ENCODE measurements around the gene KRT77.
"Not testable (repeated sequence)": the region's sequence is repeated elsewhere in the genome, so short reads cannot be mapped to it uniquely, and the experiment has no call there.

KRT77 gene

GRCh38 chr12:52721838-52722470 is 18.6 kb upstream of the KRT77 start:
- H3K36me3 ChIP-seq (ENCODE audit: control insufficient read depth, low read depth, low read length): no peaks in the 10 kb centered on the region
- H3K27ac ChIP-seq (ENCODE audit: low read length): no peak overlapping the region
- no peaks in the 10 kb centered on the region for H3K4me1 ChIP-seq (ENCODE audit: control insufficient read depth, low read depth, low read length)
- H3K9ac ChIP-seq (ENCODE audit: low read length): no peak overlapping the region
- no peak overlapping the region for H3K4me3 ChIP-seq (ENCODE audit: low read length)
- no peaks in the 10 kb centered on the region for H3K9me3 ChIP-seq (ENCODE audit: control insufficient read depth, low read depth, low read length)
- no peaks in the 10 kb centered on the region for H3K27me3 ChIP-seq (ENCODE audit: control insufficient read depth, insufficient read depth, low read length)

- Histone ChIP-seq H3K27me3 (ENCODE audit: control insufficient read depth, insufficient read depth, low read length) (peaks cover 8% of the 10 kb centered on the region), H3K4me1 (ENCODE audit: control insufficient read depth, low read depth, low read length) (no peaks in the 10 kb centered on the region), H3K4me3 (ENCODE audit: low read length) (no peak overlapping the region), H3K9ac (ENCODE audit: low read length) (no peak overlapping the region), H3K9me3 (ENCODE audit: control insufficient read depth, low read depth, low read length) (no peaks in the 10 kb centered on the region), H3K27ac (ENCODE audit: low read length) (no peak overlapping the region), H3K36me3 (ENCODE audit: control insufficient read depth, low read depth, low read length) (no peaks in the 10 kb centered on the region)
Observed at GRCh38 chr12:52720365-52720886, 17.1 kb upstream of the KRT77 start.

GRCh38 chr12:52716061-52716460 is 12.7 kb upstream of the KRT77 start:
- H3K4me3 ChIP-seq (ENCODE audit: low read length): no peak overlapping the region
- H3K36me3 ChIP-seq (ENCODE audit: control insufficient read depth, low read depth, low read length): no peaks in the 10 kb centered on the region
- H3K9me3 ChIP-seq (ENCODE audit: control insufficient read depth, low read depth, low read length): no peaks in the 10 kb centered on the region
- H3K9ac ChIP-seq (ENCODE audit: low read length): no peak overlapping the region
- no peaks in the 10 kb centered on the region for H3K4me1 ChIP-seq (ENCODE audit: control insufficient read depth, low read depth, low read length)
- no peak overlapping the region for H3K27ac ChIP-seq (ENCODE audit: low read length)
- peaks cover 37% of the 10 kb centered on the region for H3K27me3 ChIP-seq (ENCODE audit: control insufficient read depth, insufficient read depth, low read length)

GRCh38 chr12:52715416-52715815 is 12.1 kb upstream of the KRT77 start:
- H3K36me3 ChIP-seq (ENCODE audit: control insufficient read depth, low read depth, low read length): no peaks in the 10 kb centered on the region
- H3K4me1 ChIP-seq (ENCODE audit: control insufficient read depth, low read depth, low read length): no peaks in the 10 kb centered on the region
- no peak overlapping the region for H3K27ac ChIP-seq (ENCODE audit: low read length)
- no peaks in the 10 kb centered on the region for H3K9me3 ChIP-seq (ENCODE audit: control insufficient read depth, low read depth, low read length)
- H3K4me3 ChIP-seq (ENCODE audit: low read length): no peak overlapping the region
- H3K27me3 ChIP-seq (ENCODE audit: control insufficient read depth, insufficient read depth, low read length): peaks cover 37% of the 10 kb centered on the region
- H3K9ac ChIP-seq (ENCODE audit: low read length): no peak overlapping the region

GRCh38 chr12:52714887-52715281 is 11.6 kb upstream of the KRT77 start:
- no peak overlapping the region for H3K27ac ChIP-seq (ENCODE audit: low read length)
- no peaks in the 10 kb centered on the region for H3K4me1 ChIP-seq (ENCODE audit: control insufficient read depth, low read depth, low read length)
- H3K4me3 ChIP-seq (ENCODE audit: low read length): no peak overlapping the region
- H3K36me3 ChIP-seq (ENCODE audit: control insufficient read depth, low read depth, low read length): no peaks in the 10 kb centered on the region
- H3K9me3 ChIP-seq (ENCODE audit: control insufficient read depth, low read depth, low read length): no peaks in the 10 kb centered on the region
- no peak overlapping the region for H3K9ac ChIP-seq (ENCODE audit: low read length)
- H3K27me3 ChIP-seq (ENCODE audit: control insufficient read depth, insufficient read depth, low read length): peaks cover 37% of the 10 kb centered on the region

GRCh38 chr12:52713960-52714886 is 10.9 kb upstream of the KRT77 start:
- Histone ChIP-seq H3K9ac (ENCODE audit: low read length) (no peak overlapping the region), H3K4me3 (ENCODE audit: low read length) (peak overlapping the region; percentile 46), H3K4me1 (ENCODE audit: control insufficient read depth, low read depth, low read length) (no peaks in the 10 kb centered on the region), H3K27me3 (ENCODE audit: control insufficient read depth, insufficient read depth, low read length) (peaks cover 37% of the 10 kb centered on the region), H3K9me3 (ENCODE audit: control insufficient read depth, low read depth, low read length) (no peaks in the 10 kb centered on the region), H3K27ac (ENCODE audit: low read length) (no peak overlapping the region), H3K36me3 (ENCODE audit: control insufficient read depth, low read depth, low read length) (no peaks in the 10 kb centered on the region)

- H3K36me3 ChIP-seq (ENCODE audit: control insufficient read depth, low read depth, low read length); H3K4me1 ChIP-seq (ENCODE audit: control insufficient read depth, low read depth, low read length); H3K9ac ChIP-seq (ENCODE audit: low read length); H3K27ac ChIP-seq (ENCODE audit: low read length); H3K4me3 ChIP-seq (ENCODE audit: low read length); H3K9me3 ChIP-seq (ENCODE audit: control insufficient read depth, low read depth, low read length): not testable (repeated sequence)
- peaks cover 37% of the 10 kb centered on the region for H3K27me3 ChIP-seq (ENCODE audit: control insufficient read depth, insufficient read depth, low read length)
Observed at GRCh38 chr12:52712122-52712521, 8.8 kb upstream of the KRT77 start.

GRCh38 chr12:52710730-52711129 is 7.4 kb upstream of the KRT77 start:
- no peaks in the 10 kb centered on the region for H3K36me3 ChIP-seq (ENCODE audit: control insufficient read depth, low read depth, low read length)
- H3K4me1 ChIP-seq (ENCODE audit: control insufficient read depth, low read depth, low read length): peaks cover 4% of the 10 kb centered on the region
- H3K27ac ChIP-seq (ENCODE audit: low read length): no peak overlapping the region
- peaks cover 32% of the 10 kb centered on the region for H3K27me3 ChIP-seq (ENCODE audit: control insufficient read depth, insufficient read depth, low read length)
- H3K9ac ChIP-seq (ENCODE audit: low read length): no peak overlapping the region
- no peak overlapping the region for H3K4me3 ChIP-seq (ENCODE audit: low read length)
- H3K9me3 ChIP-seq (ENCODE audit: control insufficient read depth, low read depth, low read length): no peaks in the 10 kb centered on the region

- Histone ChIP-seq H3K9me3 (ENCODE audit: control insufficient read depth, low read depth, low read length) (no peaks in the 10 kb centered on the region), H3K9ac (ENCODE audit: low read length) (no peak overlapping the region), H3K27me3 (ENCODE audit: control insufficient read depth, insufficient read depth, low read length) (peaks cover 5% of the 10 kb centered on the region), H3K27ac (ENCODE audit: low read length) (no peak overlapping the region), H3K4me1 (ENCODE audit: control insufficient read depth, low read depth, low read length) (peaks cover 4% of the 10 kb centered on the region), H3K4me3 (ENCODE audit: low read length) (no peak overlapping the region), H3K36me3 (ENCODE audit: control insufficient read depth, low read depth, low read length) (no peaks in the 10 kb centered on the region)
Observed at GRCh38 chr12:52708010-52708409, 4.7 kb upstream of the KRT77 start.

GRCh38 chr12:52704464-52704863 is 1.1 kb upstream of the KRT77 start:
- Histone ChIP-seq H3K4me1 (ENCODE audit: control insufficient read depth, low read depth, low read length) (peaks cover 4% of the 10 kb centered on the region), H3K4me3 (ENCODE audit: low read length) (no peak overlapping the region), H3K9me3 (ENCODE audit: control insufficient read depth, low read depth, low read length) (no peaks in the 10 kb centered on the region), H3K36me3 (ENCODE audit: control insufficient read depth, low read depth, low read length) (no peaks in the 10 kb centered on the region), H3K9ac (ENCODE audit: low read length) (no peak overlapping the region), H3K27ac (ENCODE audit: low read length) (no peak overlapping the region), H3K27me3 (ENCODE audit: control insufficient read depth, insufficient read depth, low read length) (no peaks in the 10 kb centered on the region)

GRCh38 chr12:52703878-52704277 is 554 bp upstream of the KRT77 start:
- no peak overlapping the region for H3K27ac ChIP-seq (ENCODE audit: low read length)
- H3K36me3 ChIP-seq (ENCODE audit: control insufficient read depth, low read depth, low read length): no peaks in the 10 kb centered on the region
- H3K9ac ChIP-seq (ENCODE audit: low read length): no peak overlapping the region
- H3K9me3 ChIP-seq (ENCODE audit: control insufficient read depth, low read depth, low read length): no peaks in the 10 kb centered on the region
- H3K4me3 ChIP-seq (ENCODE audit: low read length): no peak overlapping the region
- no peaks in the 10 kb centered on the region for H3K27me3 ChIP-seq (ENCODE audit: control insufficient read depth, insufficient read depth, low read length)
- H3K4me1 ChIP-seq (ENCODE audit: control insufficient read depth, low read depth, low read length): peaks cover 4% of the 10 kb centered on the region
